Left renal pelvis (tissue), 4 donors: Measurements from ENCODE around the gene TBL1X. TPM values are rescaled to one million over a fixed set of nuclear protein-coding genes. Genes with fewer than 3 reads are reported as not detected.

Experiments
- DNase-seq, 4 donors: peaks; one replicate each; pipeline ENCODE4 v3.0.0-alpha.2; 2013; ENCODE audit warnings: low read depth in 4 of 4, low spot score in 3 of 4
- polyA plus RNA-seq, 4 donors: library from polyadenylated mRNA; unstranded; fragments of 120-200 nt; gene quantifications; one replicate each; pipeline ENCODE4 v1.2.1, GENCODE V29; 2013; ENCODE audit not compliant: insufficient read length in 4 of 4

TBL1X gene
- polyA plus RNA-seq, 4 donors: 23.2 to 27.4 (median 25.9) TPM

- DNase-seq: no peak
Observed at GRCh38 chrX:9611436-9612145, 146.7 kb downstream of the TBL1X start.

GRCh38 chrX:9612146-9612505 is 147.3 kb downstream of the TBL1X start:
- DNase-seq: no peak

GRCh38 chrX:9614016-9614415 is 149.2 kb downstream of the TBL1X start:
- no peak for DNase-seq

GRCh38 chrX:9619133-9619532 is 154.3 kb downstream of the TBL1X start:
- no peak for DNase-seq

GRCh38 chrX:9619581-9619980 is 154.7 kb downstream of the TBL1X start:
- no peak for DNase-seq

- no peak for DNase-seq
Observed at GRCh38 chrX:9622128-9622527, 157.3 kb downstream of the TBL1X start.

- DNase-seq: no peak
Observed at GRCh38 chrX:9626379-9626778, 161.5 kb downstream of the TBL1X start.

- DNase-seq: no peak
Observed at GRCh38 chrX:9627922-9628321, 163.1 kb downstream of the TBL1X start.

- no peak for DNase-seq
Observed at GRCh38 chrX:9628779-9629493, 164.1 kb downstream of the TBL1X start.

- DNase-seq: no peak
Observed at GRCh38 chrX:9634551-9634950, 169.7 kb downstream of the TBL1X start.

GRCh38 chrX:9635368-9635767 is 170.5 kb downstream of the TBL1X start:
- no peak for DNase-seq

GRCh38 chrX:9635803-9636202 is 170.9 kb downstream of the TBL1X start:
- no peak for DNase-seq

GRCh38 chrX:9638871-9639270 is 174.0 kb downstream of the TBL1X start:
- DNase-seq: no peak

GRCh38 chrX:9642270-9642995 is 177.6 kb downstream of the TBL1X start:
- DNase-seq: no peak

GRCh38 chrX:9643807-9644206 is 178.9 kb downstream of the TBL1X start:
- no peak for DNase-seq

- no peak for DNase-seq
Observed at GRCh38 chrX:9644335-9644734, 179.5 kb downstream of the TBL1X start.

GRCh38 chrX:9646471-9647224 is 181.8 kb downstream of the TBL1X start:
- no peak for DNase-seq

- DNase-seq: no peak
Observed at GRCh38 chrX:9647431-9647830, 182.6 kb downstream of the TBL1X start.

- no peak for DNase-seq
Observed at GRCh38 chrX:9650091-9650490, 185.2 kb downstream of the TBL1X start.

GRCh38 chrX:9651737-9652136 is 186.9 kb downstream of the TBL1X start:
- no peak for DNase-seq

- no peak for DNase-seq
Observed at GRCh38 chrX:9654929-9655328, 190.1 kb downstream of the TBL1X start.
